Endothelial cell (in vitro differentiated cells): Measurements from ENCODE around the gene APCS. TPM values are rescaled to one million over a fixed set of nuclear protein-coding genes. Genes with fewer than 3 reads are reported as not detected.

ENCODE experiments used
- DNase-seq: peaks from one replicate; pipeline ENCODE4 v3.0.0; 2021; ENCODE audit warnings: low spot score
- H3K27ac Mint-ChIP-seq: one replicate; pipeline ENCODE4 v1.8.0; 2021; ENCODE audit warnings: mixed read lengths, inconsistent platforms; ENCODE audit not compliant: unreplicated experiment
- H3K27me3 Mint-ChIP-seq: one replicate; pipeline ENCODE4 v1.8.0; 2021; ENCODE audit warnings: mild to moderate bottlenecking, moderate library complexity, mixed read lengths, inconsistent platforms; ENCODE audit not compliant: unreplicated experiment
- H3K36me3 Mint-ChIP-seq: one replicate; pipeline ENCODE4 v1.8.0; 2021; ENCODE audit warnings: mild to moderate bottlenecking, low read depth, mixed read lengths, inconsistent platforms; ENCODE audit not compliant: unreplicated experiment
- H3K4me1 Mint-ChIP-seq: one replicate; pipeline ENCODE4 v1.8.0; 2021; ENCODE audit warnings: mild to moderate bottlenecking, mixed read lengths, inconsistent platforms; ENCODE audit not compliant: unreplicated experiment
- H3K4me3 Mint-ChIP-seq: one replicate; pipeline ENCODE4 v1.8.0; 2021; ENCODE audit warnings: mild to moderate bottlenecking, mixed read lengths, inconsistent platforms; ENCODE audit not compliant: unreplicated experiment
- H3K9me3 Mint-ChIP-seq: one replicate; pipeline ENCODE4 v1.8.0; 2021; ENCODE audit warnings: mixed read lengths, inconsistent platforms; ENCODE audit not compliant: unreplicated experiment
- total RNA-seq: library from RNA; stranded (reverse); fragmentation: NEBNext Ultra II Directional; extraction: Animal tissue kit (Norgen Biotek cat#: 25700); gene quantifications from one replicate; pipeline ENCODE4 v1.2.1, GENCODE V29; 2021; ENCODE audit not compliant: unreplicated experiment
- TF ChIP-seq, protein P1 (sequence below): fragments of 200-600 bp; sonication (generic); IDR thresholded peaks from one replicate; pipeline ENCODE4 v1.5.0; 2021; ENCODE audit warnings: antibody characterized with exemption; ENCODE audit not compliant: unreplicated experiment

The APCS gene
- total RNA-seq, 1 donor from 2014 or later: not detected

DNA sequence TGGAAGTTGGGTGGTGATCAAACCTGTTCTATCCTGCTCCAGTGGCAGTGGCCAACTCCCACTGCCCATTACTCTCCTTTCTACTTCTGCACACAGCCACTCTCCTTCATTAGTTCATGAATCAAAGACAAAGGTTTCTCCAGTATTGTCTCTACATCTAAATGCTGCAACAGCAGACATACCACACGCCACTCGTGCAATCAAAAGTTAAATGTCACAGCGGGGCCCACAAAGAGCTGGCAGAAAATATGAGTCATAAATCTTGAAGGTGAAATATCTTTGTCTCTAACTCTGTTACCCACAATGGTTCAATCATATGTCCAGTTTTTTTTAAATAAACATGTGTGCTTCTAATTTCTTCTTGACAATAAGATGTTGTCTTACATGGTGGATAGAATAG lies 13.3 kb downstream of the APCS start:
- no peak for DNase-seq
- Mint-ChIP-seq H3K4me1 (no peaks in the 10 kb centered on the region), H3K4me3 (no peak overlapping the region), H3K9me3 (peaks cover 6% of the 10 kb centered on the region), H3K27me3 (no peaks in the 10 kb centered on the region), H3K36me3 (no peaks in the 10 kb centered on the region), H3K27ac (no peak overlapping the region)
- TF ChIP-seq, protein P1, sequence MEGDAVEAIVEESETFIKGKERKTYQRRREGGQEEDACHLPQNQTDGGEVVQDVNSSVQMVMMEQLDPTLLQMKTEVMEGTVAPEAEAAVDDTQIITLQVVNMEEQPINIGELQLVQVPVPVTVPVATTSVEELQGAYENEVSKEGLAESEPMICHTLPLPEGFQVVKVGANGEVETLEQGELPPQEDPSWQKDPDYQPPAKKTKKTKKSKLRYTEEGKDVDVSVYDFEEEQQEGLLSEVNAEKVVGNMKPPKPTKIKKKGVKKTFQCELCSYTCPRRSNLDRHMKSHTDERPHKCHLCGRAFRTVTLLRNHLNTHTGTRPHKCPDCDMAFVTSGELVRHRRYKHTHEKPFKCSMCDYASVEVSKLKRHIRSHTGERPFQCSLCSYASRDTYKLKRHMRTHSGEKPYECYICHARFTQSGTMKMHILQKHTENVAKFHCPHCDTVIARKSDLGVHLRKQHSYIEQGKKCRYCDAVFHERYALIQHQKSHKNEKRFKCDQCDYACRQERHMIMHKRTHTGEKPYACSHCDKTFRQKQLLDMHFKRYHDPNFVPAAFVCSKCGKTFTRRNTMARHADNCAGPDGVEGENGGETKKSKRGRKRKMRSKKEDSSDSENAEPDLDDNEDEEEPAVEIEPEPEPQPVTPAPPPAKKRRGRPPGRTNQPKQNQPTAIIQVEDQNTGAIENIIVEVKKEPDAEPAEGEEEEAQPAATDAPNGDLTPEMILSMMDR: no peak

DNA sequence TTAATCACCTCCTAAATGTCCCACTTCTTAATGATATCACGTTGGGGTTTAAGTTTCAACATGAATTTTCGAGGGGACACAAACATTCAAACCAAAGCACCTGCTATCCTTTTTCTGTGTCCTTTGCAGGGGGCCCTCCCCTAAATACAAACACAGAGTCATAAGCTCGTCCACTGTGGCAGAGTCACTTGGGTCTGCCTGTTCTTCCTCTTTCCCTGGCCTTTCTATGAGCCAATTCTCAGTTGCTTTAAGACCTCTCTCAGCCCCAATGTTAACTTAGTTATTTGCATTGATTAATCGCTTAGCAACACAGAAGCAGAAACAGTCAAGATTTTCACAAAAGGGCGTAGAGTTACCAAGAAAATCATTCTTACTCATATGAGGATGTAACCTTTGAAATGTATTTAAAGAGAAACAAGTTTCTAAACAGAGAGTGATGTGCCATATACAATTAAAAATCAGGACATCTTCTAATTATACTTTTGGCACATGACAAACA lies 14.9 kb downstream of the APCS start:
- H3K27me3 Mint-ChIP-seq: no peaks in the 10 kb centered on the region
- H3K36me3 Mint-ChIP-seq: no peaks in the 10 kb centered on the region
- H3K4me1 Mint-ChIP-seq: no peaks in the 10 kb centered on the region
- no peak for DNase-seq
- TF ChIP-seq, protein P1: no peak
- H3K27ac Mint-ChIP-seq: no peak overlapping the region
- H3K9me3 Mint-ChIP-seq: peaks cover 6% of the 10 kb centered on the region
- no peak overlapping the region for H3K4me3 Mint-ChIP-seq

DNA sequence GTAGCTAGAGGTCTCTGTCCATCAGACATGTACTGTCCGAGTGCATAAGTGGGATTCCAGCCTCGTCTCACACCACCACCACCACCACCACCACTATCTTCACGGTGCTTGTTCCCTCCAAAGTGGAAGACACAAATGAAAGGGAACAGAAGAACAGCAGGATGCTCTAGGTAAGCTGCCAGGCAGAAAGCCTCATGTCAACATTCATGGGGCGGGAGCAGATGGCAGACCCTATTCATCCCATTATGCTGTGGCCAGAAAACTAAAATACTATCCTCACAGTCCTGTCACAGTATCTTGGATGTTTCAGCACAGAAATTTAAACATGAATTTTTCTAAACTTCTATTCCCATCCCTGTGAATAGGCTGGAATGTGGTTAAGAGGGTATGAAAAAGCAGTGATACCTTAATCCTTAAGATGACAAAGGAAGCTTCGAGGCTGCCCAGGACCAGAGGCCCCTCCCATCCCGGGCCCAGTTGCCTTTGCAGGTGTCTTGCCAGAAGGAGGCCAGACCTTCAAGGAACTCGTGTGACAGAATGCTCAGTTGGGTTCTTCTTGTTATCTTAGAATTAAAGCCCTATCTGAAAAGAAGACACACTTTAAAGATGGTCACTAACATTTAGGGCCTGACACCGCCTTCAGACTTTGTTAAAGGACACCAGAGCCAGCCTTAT lies 24.7 kb downstream of the APCS start:
- H3K9me3 Mint-ChIP-seq: peaks cover 4% of the 10 kb centered on the region
- no peak overlapping the region for H3K4me3 Mint-ChIP-seq
- peaks cover 2% of the 10 kb centered on the region for H3K27me3 Mint-ChIP-seq
- DNase-seq: no peak
- H3K36me3 Mint-ChIP-seq: no peaks in the 10 kb centered on the region
- no peak overlapping the region for H3K27ac Mint-ChIP-seq
- H3K4me1 Mint-ChIP-seq: no peaks in the 10 kb centered on the region
- TF ChIP-seq, protein P1: no peak

DNA sequence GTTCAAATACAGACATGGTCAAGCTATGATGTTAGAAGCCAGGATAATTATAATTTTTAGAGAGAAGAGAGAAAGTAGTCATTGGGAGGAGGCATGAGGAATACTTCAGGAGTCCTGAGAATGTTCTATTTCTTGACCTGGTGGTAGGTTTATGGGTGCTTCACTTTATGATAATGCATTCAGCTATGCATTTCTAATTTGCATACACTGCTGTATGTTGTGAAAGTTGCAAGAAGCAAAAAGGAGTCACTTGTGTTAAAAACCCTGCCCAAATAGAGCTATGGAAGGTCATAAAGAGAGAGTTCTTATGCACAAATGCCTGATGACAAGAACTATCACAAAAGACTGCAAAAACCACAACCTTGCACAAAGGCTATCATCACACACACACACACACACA lies 45.3 kb downstream of the APCS start:
- no peaks in the 10 kb centered on the region for H3K4me1 Mint-ChIP-seq
- no peaks in the 10 kb centered on the region for H3K36me3 Mint-ChIP-seq
- TF ChIP-seq, protein P1: no peak
- H3K27ac Mint-ChIP-seq: no peak overlapping the region
- no peak for DNase-seq
- H3K27me3 Mint-ChIP-seq: no peaks in the 10 kb centered on the region
- H3K4me3 Mint-ChIP-seq: no peak overlapping the region
- no peaks in the 10 kb centered on the region for H3K9me3 Mint-ChIP-seq

Other genes with a start within 250 kb of the APCS start
- not detected for gene OR10J4, start 155.6 kb upstream of the APCS start, total RNA-seq
- gene OR10J1, start 148.1 kb upstream of the APCS start, total RNA-seq: not detected
- not detected for gene OR10J5, start 51.8 kb upstream of the APCS start, total RNA-seq
- gene CRP, start 126.8 kb downstream of the APCS start, total RNA-seq: not detected
- gene DUSP23, start 193.1 kb downstream of the APCS start, total RNA-seq: 38.7 TPM
- not detected for gene FCRL6, start 214.5 kb downstream of the APCS start, total RNA-seq
- not detected for gene SLAMF8, start 239.0 kb downstream of the APCS start, total RNA-seq